Body of pancreas (tissue), 4 donors: ENCODE measurements around the gene NOP9. TPM values are rescaled to one million over a fixed set of nuclear protein-coding genes. Genes with fewer than 3 reads are reported as not detected.
A peak's percentile ranks its signal among the peaks of the same experiment; 100 is the strongest.

Source experiments
- ATAC-seq: fragments of 150-250 bp; one replicate; pipeline ENCODE4 v1.9.1; 2016
- DNase-seq, 4 donors: peaks; one replicate each; pipeline ENCODE4 v3.0.0-alpha.2; 2019
- H3K27ac ChIP-seq, 4 donors: fragments of 200-600 bp; sonication (generic); 1 replicate in 3 of 4; 2 replicates in 1 of 4; pipeline versions ENCODE4 v1.5.1 to v1.6.1; 2016 to 2019; ENCODE audit warnings: mild to moderate bottlenecking in 1 of 4, mixed read lengths in 1 of 4, moderate library complexity in 1 of 4
- H3K27me3 ChIP-seq, 2 donors: fragments of 200-600 bp; sonication (generic); one replicate each; pipeline ENCODE4 v1.6.0; 2016; ENCODE audit warnings: mild to moderate bottlenecking in 1 of 2
- H3K36me3 ChIP-seq, 2 donors: fragments of 200-600 bp; sonication (generic); replicated peaks in 1 of 2; 2 replicates each; pipeline ENCODE4 v1.5.1; 2016; ENCODE audit warnings: low read depth in 2 of 2; ENCODE audit not compliant: insufficient read depth in 1 of 2
- H3K4me1 ChIP-seq: fragments of 200-600 bp; sonication (generic); one replicate; pipeline ENCODE4 v1.6.0; 2016
- H3K4me3 ChIP-seq, 2 donors: fragments of 200-600 bp; sonication (generic); 1 replicate in 1 of 2; 2 replicates in 1 of 2; pipeline ENCODE4 v1.5.1; 2016 to 2019
- H3K9me3 ChIP-seq, 3 donors: fragments of 200-600 bp; sonication (generic); 1 replicate in 2 of 3; 2 replicates in 1 of 3; pipeline ENCODE4 v1.5.1; 2016
- CTCF ChIP-seq, 7 experiments: fragments of 450-650 bp in 4 of 7; fragments of 200-600 bp in 3 of 7; sonication (generic) in 3 of 7; IDR thresholded peaks; one replicate each; pipeline ENCODE4 v1.5.1; 2016 to 2019; ENCODE audit warnings: antibody characterized with exemption in 7 of 7
- POLR2A ChIP-seq, 3 donors: fragments of 450-650 bp; IDR thresholded peaks; one replicate each; pipeline ENCODE4 v1.6.1; 2016; ENCODE audit warnings: antibody characterized with exemption in 3 of 3, mild to moderate bottlenecking in 2 of 3
- WGBS, 2 donors: methylation state at CpG; one replicate each; pipeline ENCODE4 v1.1.5; 2017; 5-methylcytosine and 5-hydroxymethylcytosine counted together
- intact Hi-C: fragments of 100-400 bp; cut with DNase I; formaldehyde crosslinking; loops from one replicate; pipeline ENCODE4 v1.15.1; 2023
- total RNA-seq, 2 donors: library from RNA; depleted of rRNA; stranded (reverse); fragments of >200 nt; gene quantifications; one replicate each; pipeline ENCODE4 v1.1.0, GENCODE V29; 2016

The NOP9 gene
- total RNA-seq, 2 donors from 2014 or later: 10.6 to 12.2 TPM

- peaks cover 4 to 5% of the 10 kb centered on the region in 2 donors for H3K27me3 ChIP-seq
- DNase-seq (no peak), ATAC-seq (no peak)
- TF ChIP-seq CTCF (IDR thresholded peaks at IDR 0.05) (no peak), POLR2A (IDR thresholded peaks at IDR 0.05) (no peak)
- H3K36me3 ChIP-seq: no peaks in the 10 kb centered on the region
- peaks cover 35% of the 10 kb centered on the region for H3K4me1 ChIP-seq
- WGBS, 2 donors: 56 to 85% methylated on average over 3 to 10 of the region's 10 CpGs
- intact Hi-C loops: loop anchor here (10.0 kb wide), 1 partner anchor 104 kb away; no protein-coding TSS in a partner anchor
- H3K9me3 ChIP-seq: no peaks in the 10 kb centered on the region
- H3K4me3 ChIP-seq: no peak overlapping the region
- H3K27ac ChIP-seq: no peak overlapping the region
Observed at GRCh38 chr14:24330973-24331674, 31.5 kb downstream of the NOP9 start.

GRCh38 chr14:24331731-24332267 is 32.1 kb downstream of the NOP9 start:
- 39 to 47% methylated on average over 26 of the region's 26 CpGs for WGBS, 2 donors
- no peak for DNase-seq
- Histone ChIP-seq H3K4me1 (peaks cover 35% of the 10 kb centered on the region), H3K4me3 (no peak overlapping the region), H3K9me3 (no peaks in the 10 kb centered on the region), H3K27ac (no peak overlapping the region), H3K27me3 (peaks cover 4 to 5% of the 10 kb centered on the region in 2 donors), H3K36me3 (no peaks in the 10 kb centered on the region)
- TF ChIP-seq POLR2A (IDR thresholded peaks at IDR 0.05) (no peak), CTCF (IDR thresholded peaks at IDR 0.05) (no peak)
- intact Hi-C loops: loop anchor here (10.0 kb wide), 1 partner anchor 103 kb away; no protein-coding TSS in a partner anchor
- no peak for ATAC-seq

GRCh38 chr14:24332268-24332993 is 32.8 kb downstream of the NOP9 start:
- ATAC-seq (peak; percentile 82), DNase-seq (peak; percentile 78 to 83 (median 82))
- Histone ChIP-seq H3K27me3 (peaks cover 4 to 5% of the 10 kb centered on the region in 2 donors), H3K4me1 (peaks cover 35% of the 10 kb centered on the region), H3K36me3 (no peaks in the 10 kb centered on the region), H3K9me3 (no peaks in the 10 kb centered on the region), H3K27ac (no peak overlapping the region), H3K4me3 (no peak overlapping the region)
- TF ChIP-seq POLR2A (IDR thresholded peaks at IDR 0.05) (no peak), CTCF (IDR thresholded peaks at IDR 0.05) (peak; percentile 60 to 88 (median 73))
- WGBS, 2 donors: 17 to 18% methylated on average over 40 to 55 of the region's 56 CpGs
- intact Hi-C loops: loop anchor here (10.0 kb wide), 1 partner anchor 102 kb away; no protein-coding TSS in a partner anchor

GRCh38 chr14:24334431-24335291 is 35.0 kb downstream of the NOP9 start, which contains the start of gene ADCY4:
Gene ADCY4, minus strand, starts transcription at chr14:24335071. Its CDS starts 419 bp downstream, at chr14:24334652.
- peaks cover 49% of the 10 kb centered on the region for H3K4me1 ChIP-seq
- H3K27me3 ChIP-seq: peaks cover 4 to 5% of the 10 kb centered on the region in 2 donors
- intact Hi-C loops: loop anchor here (10.0 kb wide), 1 partner anchor 100 kb away; no protein-coding TSS in a partner anchor

More at GRCh38 chr14:24334431-24335291, 35.0 kb downstream of the NOP9 start, which contains the start of gene ADCY4:
- Histone ChIP-seq H3K27ac (peak within 1 kb of the TSS in 1 of 4 donors; percentile 44), H3K4me3 (no peak within 1 kb of the TSS), H3K36me3 (no peaks in the 10 kb centered on the region), H3K9me3 (no peaks in the 10 kb centered on the region)
- TF ChIP-seq CTCF (IDR thresholded peaks at IDR 0.05) (no peak), POLR2A (IDR thresholded peaks at IDR 0.05) (peak in 2 of 3 donors; percentile 31 to 42)
- ATAC-seq: no peak
- DNase-seq: no peak
- 12 to 22% methylated on average over 16 to 63 of the region's 65 CpGs for WGBS, 2 donors
